ENCODE results near the gene CCL4L2. TPM values are rescaled to one million over a fixed set of nuclear protein-coding genes. Genes with fewer than 3 reads are reported as not detected.

The CCL4L2 gene
- total RNA-seq, 1 experiment from 2014 or later = not detected

DNA sequence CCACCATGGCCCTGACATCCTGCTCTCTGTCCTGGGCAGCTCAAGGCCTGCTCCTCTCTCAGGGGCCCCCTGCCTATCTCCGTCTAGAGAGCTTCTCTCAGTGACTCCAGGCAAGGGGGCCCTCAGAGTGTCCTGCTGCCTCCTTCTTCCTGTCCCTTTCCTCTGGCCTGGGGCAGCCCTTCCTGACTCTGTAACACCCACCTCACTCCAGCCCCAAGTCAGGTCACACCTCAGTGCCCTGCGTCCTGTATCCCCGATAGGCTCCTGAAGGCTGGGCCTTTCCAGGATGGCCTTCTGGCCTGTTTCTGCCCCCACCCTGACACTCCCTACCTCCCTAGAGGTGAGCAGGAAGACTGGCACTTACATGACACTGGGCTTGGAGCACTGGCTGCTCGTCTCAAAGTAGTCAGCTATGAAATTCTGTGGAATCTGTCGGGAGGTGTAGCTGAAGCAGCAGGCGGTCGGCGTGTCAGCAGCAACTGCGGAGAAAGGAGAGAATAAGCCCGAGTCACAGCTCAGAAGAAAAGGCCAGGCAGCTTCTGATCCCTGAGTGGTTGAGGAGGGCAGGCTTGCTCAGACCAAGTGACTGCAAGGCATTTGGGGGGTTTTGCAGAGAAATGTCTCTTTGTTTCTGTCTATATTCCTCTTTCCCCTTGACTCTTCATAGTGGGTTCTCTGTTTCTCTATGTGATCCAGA lies 15.3 kb upstream of the CCL4L2 start:
- H3K4me3 ChIP-seq (ENCODE audit: low read length) = no peak overlapping the region
- TF ChIP-seq, protein P1, sequence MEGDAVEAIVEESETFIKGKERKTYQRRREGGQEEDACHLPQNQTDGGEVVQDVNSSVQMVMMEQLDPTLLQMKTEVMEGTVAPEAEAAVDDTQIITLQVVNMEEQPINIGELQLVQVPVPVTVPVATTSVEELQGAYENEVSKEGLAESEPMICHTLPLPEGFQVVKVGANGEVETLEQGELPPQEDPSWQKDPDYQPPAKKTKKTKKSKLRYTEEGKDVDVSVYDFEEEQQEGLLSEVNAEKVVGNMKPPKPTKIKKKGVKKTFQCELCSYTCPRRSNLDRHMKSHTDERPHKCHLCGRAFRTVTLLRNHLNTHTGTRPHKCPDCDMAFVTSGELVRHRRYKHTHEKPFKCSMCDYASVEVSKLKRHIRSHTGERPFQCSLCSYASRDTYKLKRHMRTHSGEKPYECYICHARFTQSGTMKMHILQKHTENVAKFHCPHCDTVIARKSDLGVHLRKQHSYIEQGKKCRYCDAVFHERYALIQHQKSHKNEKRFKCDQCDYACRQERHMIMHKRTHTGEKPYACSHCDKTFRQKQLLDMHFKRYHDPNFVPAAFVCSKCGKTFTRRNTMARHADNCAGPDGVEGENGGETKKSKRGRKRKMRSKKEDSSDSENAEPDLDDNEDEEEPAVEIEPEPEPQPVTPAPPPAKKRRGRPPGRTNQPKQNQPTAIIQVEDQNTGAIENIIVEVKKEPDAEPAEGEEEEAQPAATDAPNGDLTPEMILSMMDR (conservative IDR thresholded peaks at IDR 0.05; ENCODE audit: low read depth, low read length) = no peak
- TF ChIP-seq EZH2phosphoT487 (IDR thresholded peaks at IDR 0.05; ENCODE audit: borderline replicate concordance, low read length) (no peak), EZH2 (IDR thresholded peaks at IDR 0.05; ENCODE audit: low read length, unreplicated experiment) (no peak)
- no peak overlapping the region for H3K9ac ChIP-seq (ENCODE audit: low read length)
- H3K79me2 ChIP-seq (ENCODE audit: low read length) = no peaks in the 10 kb centered on the region
- DNase-seq (no peak), ATAC-seq (no peak)
- H2AFZ ChIP-seq (ENCODE audit: low read length) = no peak overlapping the region
- H3K9me2 ChIP-seq (replicated peaks; ENCODE audit: low read length) = no peaks in the 10 kb centered on the region
- H3K36me3 ChIP-seq (ENCODE audit: low read depth, low read length) = no peaks in the 10 kb centered on the region
- ChIA-PET CTCF (no interaction called here), POLR2A (ENCODE audit: unreplicated experiment) (no interaction called here)
- H3K4me2 ChIP-seq (ENCODE audit: low read length) = no peak overlapping the region
- no peaks in the 10 kb centered on the region for H3F3A ChIP-seq (ENCODE audit: low read length, unreplicated experiment)
- 0 out of 2 replicates have a peak, but pooled peaks cover 5% of the 10 kb centered on the region for H3K27me3 ChIP-seq (ENCODE audit: low read length)
- no peaks in the 10 kb centered on the region for H3K9me3 ChIP-seq (ENCODE audit: low read length)
- no peaks in the 10 kb centered on the region for H3K4me1 ChIP-seq (ENCODE audit: insufficient read depth, low read length)
- no peak overlapping the region for H3K27ac ChIP-seq (ENCODE audit: low read length)
- H4K20me1 ChIP-seq (ENCODE audit: low read length) = no peaks in the 10 kb centered on the region
- intact Hi-C loops (cut with micrococcal nuclease) = no loop called here
- no TSS peak for BruUV-seq (replicated peaks)

DNA sequence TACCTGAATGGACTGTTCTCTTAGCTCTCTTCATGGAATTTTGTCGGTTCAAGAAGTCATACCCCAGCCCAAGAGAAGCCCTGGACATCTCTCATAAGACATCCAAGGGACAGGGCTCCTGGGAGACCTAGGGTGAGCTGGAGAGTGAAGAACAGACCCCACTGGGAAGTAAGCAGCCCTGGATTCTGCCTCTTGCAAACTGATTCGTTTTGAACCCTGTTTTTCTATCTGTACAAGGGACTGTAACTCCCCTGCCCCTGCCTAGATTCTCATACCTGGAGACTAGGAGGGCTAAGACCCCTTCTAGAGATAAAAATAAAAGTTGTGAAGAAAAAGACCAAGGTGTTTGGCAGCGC lies 14.8 kb upstream of the CCL4L2 start:
- ChIA-PET POLR2A (ENCODE audit: unreplicated experiment) (no interaction called here), CTCF (no interaction called here)
- no peak overlapping the region for H3K27ac ChIP-seq (ENCODE audit: low read length)
- H4K20me1 ChIP-seq (ENCODE audit: low read length) = no peaks in the 10 kb centered on the region
- no peaks in the 10 kb centered on the region for H3F3A ChIP-seq (ENCODE audit: low read length, unreplicated experiment)
- H3K4me3 ChIP-seq (ENCODE audit: low read length) = no peak overlapping the region
- H3K9me2 ChIP-seq (replicated peaks; ENCODE audit: low read length) = no peaks in the 10 kb centered on the region
- H2AFZ ChIP-seq (ENCODE audit: low read length) = no peak overlapping the region
- no peak overlapping the region for H3K9ac ChIP-seq (ENCODE audit: low read length)
- H3K36me3 ChIP-seq (ENCODE audit: low read depth, low read length) = no peaks in the 10 kb centered on the region
- no peaks in the 10 kb centered on the region for H3K9me3 ChIP-seq (ENCODE audit: low read length)
- no TSS peak for BruUV-seq (replicated peaks)
- H3K4me1 ChIP-seq (ENCODE audit: insufficient read depth, low read length) = no peaks in the 10 kb centered on the region
- H3K79me2 ChIP-seq (ENCODE audit: low read length) = no peaks in the 10 kb centered on the region
- no peak for DNase-seq
- H3K4me2 ChIP-seq (ENCODE audit: low read length) = no peak overlapping the region
- intact Hi-C loops (cut with micrococcal nuclease) = no loop called here
- H3K27me3 ChIP-seq (ENCODE audit: low read length) = 0 out of 2 replicates have a peak, but pooled peaks cover 5% of the 10 kb centered on the region
- no peak for ATAC-seq
- TF ChIP-seq EZH2phosphoT487 (IDR thresholded peaks at IDR 0.05; ENCODE audit: borderline replicate concordance, low read length) = no peak
- TF ChIP-seq, protein P1 (conservative IDR thresholded peaks at IDR 0.05; ENCODE audit: low read depth, low read length) = no peak
- TF ChIP-seq EZH2 (IDR thresholded peaks at IDR 0.05; ENCODE audit: low read length, unreplicated experiment) = no peak

DNA sequence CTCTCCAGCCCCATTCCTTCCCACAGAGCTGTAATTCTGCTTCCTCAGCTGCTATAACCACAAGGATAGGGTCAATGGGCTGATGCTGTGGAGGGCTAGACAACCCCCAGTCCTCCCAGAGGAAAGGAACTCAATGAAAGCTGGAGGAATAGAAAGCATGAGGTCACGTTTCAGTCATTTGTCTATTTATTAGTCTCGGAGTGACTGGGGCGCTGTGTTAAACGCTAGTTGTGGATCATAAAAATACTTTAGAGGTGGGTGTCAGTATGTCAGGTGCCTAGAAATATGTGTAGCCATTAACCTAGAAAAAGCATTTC lies 13.5 kb upstream of the CCL4L2 start:
- CTCF ChIA-PET = no interaction called here
- no peak for ATAC-seq
- Histone ChIP-seq H3K27me3 (ENCODE audit: low read length) (0 out of 2 replicates have a peak, but pooled peaks cover 5% of the 10 kb centered on the region), H3K36me3 (ENCODE audit: low read depth, low read length) (no peaks in the 10 kb centered on the region), H3K4me3 (ENCODE audit: low read length) (no peak overlapping the region), H3K9me3 (ENCODE audit: low read length) (no peaks in the 10 kb centered on the region), H4K20me1 (ENCODE audit: low read length) (no peaks in the 10 kb centered on the region), H3K4me2 (ENCODE audit: low read length) (no peak overlapping the region), H3F3A (ENCODE audit: low read length, unreplicated experiment) (no peaks in the 10 kb centered on the region), H3K9ac (ENCODE audit: low read length) (no peak overlapping the region), H3K9me2 (replicated peaks; ENCODE audit: low read length) (no peaks in the 10 kb centered on the region), H3K4me1 (ENCODE audit: insufficient read depth, low read length) (no peaks in the 10 kb centered on the region), H3K27ac (ENCODE audit: low read length) (no peak overlapping the region), H2AFZ (ENCODE audit: low read length) (no peak overlapping the region), H3K79me2 (ENCODE audit: low read length) (no peaks in the 10 kb centered on the region)
- TF ChIP-seq, protein P1 (conservative IDR thresholded peaks at IDR 0.05; ENCODE audit: low read depth, low read length) = no peak
- TF ChIP-seq EZH2phosphoT487 (IDR thresholded peaks at IDR 0.05; ENCODE audit: borderline replicate concordance, low read length) (no peak), EZH2 (IDR thresholded peaks at IDR 0.05; ENCODE audit: low read length, unreplicated experiment) (no peak)
- BruUV-seq (replicated peaks) = no TSS peak
- DNase-seq = no peak
- intact Hi-C loops (cut with micrococcal nuclease) = no loop called here
- POLR2A ChIA-PET (ENCODE audit: unreplicated experiment) = no interaction called here
